HG02852 (cell line): ENCODE measurements around the gene FOXC2.

ENCODE experiments used
- ATAC-seq: cut with Tn5 transposase; IDR thresholded peaks from one replicate; pipeline ENCODE4 v1.9.1; 2021; ENCODE audit warnings: mild to moderate bottlenecking, moderate library complexity; ENCODE audit not compliant: unreplicated experiment

Gene FOXC2

GRCh38 chr16:86554917-86555703 is 11.5 kb upstream of the FOXC2 start, which contains the start of gene MTHFSD:
Gene MTHFSD, minus strand, starts transcription at chr16:86555235. Its CDS starts 51 bp downstream, at chr16:86555184.
- ATAC-seq, result peak; percentile 80

GRCh38 chr16:86555704-86556075 is 10.9 kb upstream of the FOXC2 start:
- ATAC-seq, result no peak

- ATAC-seq, result no peak
These were observed 10.1 kb upstream of the FOXC2 start for GRCh38 chr16:86556576-86556975.

- no peak for ATAC-seq
These were observed 9.0 kb upstream of the FOXC2 start for GRCh38 chr16:86557587-86557986.

- ATAC-seq, result no peak
These were observed 8.1 kb upstream of the FOXC2 start for GRCh38 chr16:86558355-86559193.

- ATAC-seq, result no peak
These were observed 6.8 kb upstream of the FOXC2 start for GRCh38 chr16:86559802-86560305.

GRCh38 chr16:86562356-86562755 is 4.3 kb upstream of the FOXC2 start:
- no peak for ATAC-seq

- ATAC-seq, result peak; percentile 71
These were observed 2.9 kb upstream of the FOXC2 start for GRCh38 chr16:86563469-86564345.

- ATAC-seq, result no peak
These were observed 1.4 kb upstream of the FOXC2 start for GRCh38 chr16:86565181-86565631.

GRCh38 chr16:86565644-86566511 is 751 bp upstream of the FOXC2 start:
- ATAC-seq, result no peak

- ATAC-seq, result no peak
These were observed 504 bp downstream of the FOXC2 start for GRCh38 chr16:86566966-86567700.

- no peak for ATAC-seq
These were observed 1.3 kb downstream of the FOXC2 start for GRCh38 chr16:86567701-86568581.

- ATAC-seq, result no peak
These were observed 2.3 kb downstream of the FOXC2 start for GRCh38 chr16:86568677-86569623.

GRCh38 chr16:86569701-86570447 is 3.2 kb downstream of the FOXC2 start:
- no peak for ATAC-seq

GRCh38 chr16:86570558-86571529 is 4.2 kb downstream of the FOXC2 start:
- no peak for ATAC-seq
